GM18858 (cell line): ENCODE measurements around the gene TERB1.
A peak's percentile ranks its signal among the peaks of the same experiment; 100 is the strongest.
"Not testable (repeated sequence)": the region's sequence is repeated elsewhere in the genome, so short reads cannot be mapped to it uniquely, and the experiment has no call there.

Experiments used
- ATAC-seq: cut with Tn5 transposase; IDR thresholded peaks from one replicate; pipeline ENCODE4 v1.9.1; 2021; ENCODE audit not compliant: unreplicated experiment

The TERB1 gene

GRCh38 chr16:66830422-66831404 lies 29.3 kb upstream of the TERB1 start, which contains the start of gene NAE1:
Gene NAE1 (minus strand): TSS chr16:66830976. CDS start chr16:66830899, 77 bp downstream.
- ATAC-seq: peak; percentile 88

DNA sequence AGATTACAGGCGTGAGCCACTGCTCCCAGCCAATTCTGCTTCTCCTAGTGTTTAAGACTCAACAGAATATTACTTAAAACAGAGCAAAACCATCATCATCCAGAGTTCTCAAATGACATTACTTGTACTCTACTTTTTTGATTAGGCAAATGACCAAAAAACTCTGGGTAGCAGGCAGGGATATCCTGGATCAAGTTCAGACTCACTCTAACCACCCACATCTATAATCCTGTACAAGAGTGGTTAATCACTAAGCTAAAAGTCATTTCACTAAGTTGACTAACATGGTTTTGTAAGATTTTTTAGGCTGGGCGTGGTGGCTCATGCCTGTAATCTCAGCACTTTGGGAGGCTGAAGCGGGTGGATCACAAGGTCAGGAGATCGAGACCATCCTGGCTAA lies 22.6 kb upstream of the TERB1 start:
- ATAC-seq: no peak

GRCh38 chr16:66814734-66815133 lies 13.3 kb upstream of the TERB1 start:
- no peak for ATAC-seq

- no peak for ATAC-seq
These were observed 9.7 kb upstream of the TERB1 start for GRCh38 chr16:66811043-66811442.

DNA sequence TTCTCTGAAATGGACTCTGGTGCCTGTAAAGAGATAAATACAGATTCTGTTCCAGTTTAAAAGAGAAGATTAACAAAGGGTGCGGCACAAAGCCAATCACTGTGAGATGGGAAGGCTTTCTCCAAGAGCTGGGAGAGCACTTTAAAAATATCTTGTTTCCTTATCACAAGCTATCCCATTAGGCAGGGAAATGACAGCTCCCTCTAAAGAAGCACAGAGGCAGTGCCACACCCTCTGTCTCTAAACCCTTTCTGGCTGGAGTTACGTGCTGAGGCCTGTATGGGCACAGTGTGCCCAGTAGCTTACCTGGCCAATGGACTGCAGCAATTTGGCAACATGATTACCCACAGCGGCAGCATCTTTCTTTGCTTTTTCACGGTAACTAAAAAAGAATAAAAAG lies 9.0 kb upstream of the TERB1 start:
- ATAC-seq: no peak

GRCh38 chr16:66809765-66810164 lies 8.4 kb upstream of the TERB1 start:
- ATAC-seq: no peak

- ATAC-seq: no peak
These were observed 775 bp upstream of the TERB1 start for GRCh38 chr16:66802159-66802558.

GRCh38 chr16:66800856-66801255 lies 528 bp downstream of the TERB1 start:
- ATAC-seq: no peak

DNA sequence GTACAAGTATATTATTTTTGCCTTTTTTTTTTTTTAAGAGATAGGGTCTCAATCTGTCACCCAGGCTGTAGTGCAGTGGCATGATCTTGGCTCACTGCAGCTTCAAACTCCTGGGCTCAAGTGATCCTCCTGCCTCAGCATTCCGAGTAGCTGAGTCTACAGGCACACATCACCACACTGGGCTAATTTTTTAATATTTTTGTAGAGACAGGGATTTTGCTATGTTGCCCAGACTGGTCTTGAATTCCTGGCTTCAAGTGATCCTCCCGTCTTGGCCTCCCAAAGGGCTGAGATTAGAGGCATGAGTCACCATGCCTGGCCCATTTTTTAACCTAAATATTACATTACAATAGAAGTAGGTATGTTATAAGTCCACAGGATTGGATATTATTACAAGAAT lies 3.2 kb downstream of the TERB1 start:
- no peak for ATAC-seq

DNA sequence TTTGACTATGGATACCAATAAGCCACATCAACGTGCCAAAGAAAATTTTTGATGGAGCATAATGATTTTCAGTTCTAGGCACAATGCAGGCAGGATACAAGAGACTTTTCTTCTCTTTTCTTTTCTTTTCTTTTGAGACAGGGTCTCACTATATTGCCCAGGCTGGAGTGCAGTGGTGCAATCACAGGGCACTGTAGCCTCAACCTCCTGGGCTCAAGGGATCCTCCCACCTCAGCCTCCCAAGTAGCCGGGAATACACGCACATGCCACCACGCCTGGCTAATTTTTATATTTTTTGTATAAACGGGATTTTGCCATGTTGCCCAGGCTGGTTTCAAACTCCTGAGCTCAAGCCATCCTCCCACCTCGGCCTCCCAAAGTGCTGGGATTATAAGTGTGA lies 7.4 kb downstream of the TERB1 start:
- ATAC-seq: not testable (repeated sequence)

- ATAC-seq: no peak
These were observed 11.2 kb downstream of the TERB1 start for GRCh38 chr16:66790130-66790733.

- ATAC-seq: no peak
These were observed 14.0 kb downstream of the TERB1 start for GRCh38 chr16:66787427-66787826.

- ATAC-seq: no peak
These were observed 14.8 kb downstream of the TERB1 start for GRCh38 chr16:66786551-66786950.

GRCh38 chr16:66776457-66776856 lies 24.9 kb downstream of the TERB1 start:
- no peak for ATAC-seq

GRCh38 chr16:66774981-66775380 lies 26.4 kb downstream of the TERB1 start:
- no peak for ATAC-seq

- no peak for ATAC-seq
These were observed 43.3 kb downstream of the TERB1 start for GRCh38 chr16:66758086-66758485.

DNA sequence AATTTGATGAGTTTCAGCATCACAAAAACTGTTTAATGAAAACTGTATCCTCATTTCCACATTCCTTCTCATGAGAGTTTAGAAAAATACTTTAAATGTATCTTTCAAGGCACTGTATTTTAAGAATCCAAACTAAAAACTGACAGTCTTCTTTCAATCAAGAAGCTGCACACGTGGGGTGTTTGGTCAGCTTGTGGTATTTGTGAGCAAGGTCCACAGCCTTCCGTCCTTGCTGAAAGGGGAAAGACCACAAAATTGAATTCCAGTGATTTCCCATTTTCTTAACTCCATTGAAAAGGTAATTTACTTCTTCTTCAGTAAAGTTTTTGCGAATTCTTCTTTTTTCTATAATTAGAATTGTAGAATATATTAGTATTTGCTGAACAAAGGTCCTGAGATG lies 46.6 kb downstream of the TERB1 start:
- no peak for ATAC-seq

GRCh38 chr16:66754211-66754610 lies 47.2 kb downstream of the TERB1 start:
- ATAC-seq: no peak

- ATAC-seq: no peak
These were observed 48.4 kb downstream of the TERB1 start for GRCh38 chr16:66752958-66753357.

- no peak for ATAC-seq
These were observed 49.0 kb downstream of the TERB1 start for GRCh38 chr16:66752379-66752778.

DNA sequence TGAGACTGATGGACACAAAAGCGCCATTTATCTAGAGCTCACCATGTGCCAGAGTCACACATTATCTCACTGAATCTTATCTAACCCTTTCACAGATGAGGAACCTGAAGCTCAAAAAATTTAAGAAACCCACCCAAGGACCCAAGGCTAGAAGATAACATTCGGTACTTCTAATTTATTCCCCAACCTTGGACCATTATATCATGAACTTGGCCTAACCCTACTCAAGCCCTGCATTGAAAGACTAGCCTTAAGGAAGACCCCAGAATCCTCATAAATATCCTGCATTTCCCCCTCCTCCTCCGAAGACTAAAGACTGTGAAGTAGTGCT lies 49.4 kb downstream of the TERB1 start:
- ATAC-seq: no peak

DNA sequence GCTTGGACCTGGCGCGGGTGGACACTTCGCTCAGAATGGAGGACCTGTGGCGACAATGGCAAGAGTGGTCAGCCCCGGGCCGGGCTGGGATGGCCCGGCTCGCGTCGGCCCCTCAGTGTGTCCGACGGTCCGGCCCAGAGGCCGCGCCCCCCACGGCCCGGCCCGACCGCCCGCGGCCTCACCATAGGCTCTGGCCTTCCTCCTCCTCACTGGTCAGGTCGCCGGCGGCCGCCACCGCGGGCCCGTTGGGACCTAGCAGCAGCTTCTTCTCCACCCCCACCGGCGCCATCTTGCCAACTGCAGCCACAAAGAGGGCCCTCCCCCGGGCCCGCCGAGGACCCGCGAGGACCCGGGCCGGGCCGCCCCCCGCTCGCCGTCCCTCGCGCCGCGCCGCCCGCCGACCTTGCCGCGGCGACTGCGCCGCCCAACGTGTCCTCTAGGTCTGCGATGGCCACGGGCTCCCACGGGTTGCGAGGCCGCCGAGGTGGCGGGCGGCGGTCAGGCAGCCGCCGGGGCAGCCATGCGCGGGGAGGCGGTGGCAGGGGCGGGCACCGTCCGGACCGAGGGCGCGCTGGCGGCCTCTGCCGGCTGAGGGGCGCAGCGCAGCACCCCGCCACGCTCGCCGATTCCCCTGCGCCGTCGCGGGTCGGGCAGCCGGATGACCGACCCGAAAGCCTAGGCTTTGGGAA lies 49.9 kb downstream of the TERB1 start, which contains the start of gene DYNC1LI2:
Gene DYNC1LI2, minus strand, starts transcription at position 307 of the 689 bp plus-strand sequence. Its CDS starts 18 bp downstream, at position 289.
- peak; percentile 71 for ATAC-seq
